Hippocampal formation (tissue), 2 donors: ENCODE results near the gene EIF3A.

Source experiments
- DNase-seq, 2 donors: peaks; one replicate each; lab custom pipeline; 2025; lab: John Stamatoyannopoulos, UW

The EIF3A gene

DNA sequence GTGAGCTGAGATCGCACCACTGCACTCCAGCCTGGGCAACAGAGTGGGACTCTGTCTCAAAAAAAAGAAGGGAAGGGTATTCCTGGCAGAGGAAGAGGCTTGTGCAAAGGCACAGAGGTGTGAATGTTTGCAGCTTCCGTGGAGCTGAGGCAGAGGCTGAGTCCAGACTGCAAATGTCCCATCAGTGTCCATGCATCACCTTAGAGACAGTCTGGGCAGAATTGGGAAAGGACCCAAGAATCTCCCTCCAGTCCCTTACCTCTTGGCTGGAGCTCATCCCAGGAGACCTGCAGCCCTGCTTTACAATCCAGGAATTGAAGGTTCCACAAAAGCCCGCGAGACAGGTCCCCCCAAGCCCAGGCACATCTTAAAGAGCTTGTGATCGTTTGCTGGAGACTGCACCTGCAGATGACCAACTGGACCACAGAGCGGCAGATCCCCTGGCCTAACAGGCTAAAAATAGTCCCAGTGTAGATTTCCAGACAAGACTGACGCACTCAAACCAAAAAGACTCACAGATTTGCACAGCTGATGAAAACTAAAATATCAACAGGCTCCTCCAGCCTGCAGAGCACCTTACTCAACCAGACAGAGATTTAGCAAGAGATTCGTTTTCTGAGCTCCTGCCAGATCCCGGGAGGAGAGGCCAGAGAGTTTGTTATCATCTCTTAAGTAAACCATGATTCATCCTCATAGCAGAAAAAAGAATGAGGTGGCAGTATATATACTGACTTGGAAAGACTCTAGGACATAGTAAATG is 74.0 kb downstream of the EIF3A start:
- no peak for DNase-seq

DNA sequence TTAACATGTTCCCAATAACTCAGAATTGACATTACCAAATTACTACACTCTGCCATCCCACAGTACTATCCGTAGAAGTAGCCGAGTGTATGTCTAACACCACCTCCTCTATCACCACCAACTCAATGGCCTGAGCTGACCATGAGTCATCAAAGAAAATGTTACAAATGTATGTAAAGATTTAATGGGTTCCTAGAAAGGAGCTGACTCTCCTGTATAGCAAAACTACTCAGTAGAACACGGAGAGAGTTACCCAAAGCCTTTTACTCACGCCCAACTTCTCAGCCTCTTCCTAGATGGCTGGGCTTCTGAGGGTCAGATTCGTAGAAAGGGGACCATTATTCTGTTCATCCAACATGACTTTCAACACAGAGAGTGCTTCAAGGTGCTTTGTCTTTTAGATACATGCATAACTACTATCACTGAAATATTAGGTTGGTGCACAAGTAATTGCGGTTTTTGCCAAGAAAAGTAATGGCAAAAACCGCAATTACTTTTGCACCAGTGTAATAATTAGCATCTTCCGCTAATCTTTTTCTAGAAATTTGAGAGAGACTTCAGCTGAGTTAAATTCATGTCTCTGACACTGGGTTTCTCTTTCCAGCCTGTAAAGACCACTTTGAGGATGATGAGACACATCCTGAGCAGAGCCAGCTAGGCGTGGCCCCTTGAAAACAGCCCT is 75.1 kb downstream of the EIF3A start:
- DNase-seq, result no peak

DNA sequence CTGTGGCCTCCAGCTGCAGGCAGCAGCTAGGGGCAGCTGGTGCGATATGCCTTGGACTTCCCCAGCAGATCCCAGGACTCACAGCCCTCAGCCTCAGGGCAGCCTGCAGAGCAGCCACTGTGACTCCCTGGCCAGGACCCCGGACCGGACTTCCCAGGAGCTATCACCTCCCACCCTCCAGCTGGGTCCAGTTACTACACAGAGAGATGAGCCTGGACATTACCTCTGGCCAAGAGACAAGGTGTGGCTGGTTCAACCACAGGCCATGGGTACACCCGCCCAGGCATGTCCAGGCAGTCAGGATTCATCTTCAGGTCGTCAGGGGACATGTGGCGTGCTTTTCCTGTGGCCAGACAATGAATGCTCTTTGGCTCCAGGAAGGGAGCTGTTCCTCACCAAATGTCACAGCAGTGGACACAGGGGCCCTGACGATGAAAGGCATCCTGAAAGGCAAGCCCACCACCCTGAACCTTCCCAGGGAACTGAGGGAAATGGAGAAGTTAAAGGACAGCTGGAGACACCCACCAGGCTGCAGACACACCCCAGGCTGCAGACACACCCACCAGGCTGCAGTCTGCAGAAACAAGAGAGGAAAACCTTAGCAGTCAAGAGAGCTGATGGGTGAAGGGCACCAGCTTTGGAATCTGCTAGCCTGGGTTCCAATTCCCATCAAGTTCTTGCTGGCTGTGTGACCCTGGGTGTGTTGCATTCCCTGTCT is 76.9 kb downstream of the EIF3A start:
- DNase-seq, result no peak

DNA sequence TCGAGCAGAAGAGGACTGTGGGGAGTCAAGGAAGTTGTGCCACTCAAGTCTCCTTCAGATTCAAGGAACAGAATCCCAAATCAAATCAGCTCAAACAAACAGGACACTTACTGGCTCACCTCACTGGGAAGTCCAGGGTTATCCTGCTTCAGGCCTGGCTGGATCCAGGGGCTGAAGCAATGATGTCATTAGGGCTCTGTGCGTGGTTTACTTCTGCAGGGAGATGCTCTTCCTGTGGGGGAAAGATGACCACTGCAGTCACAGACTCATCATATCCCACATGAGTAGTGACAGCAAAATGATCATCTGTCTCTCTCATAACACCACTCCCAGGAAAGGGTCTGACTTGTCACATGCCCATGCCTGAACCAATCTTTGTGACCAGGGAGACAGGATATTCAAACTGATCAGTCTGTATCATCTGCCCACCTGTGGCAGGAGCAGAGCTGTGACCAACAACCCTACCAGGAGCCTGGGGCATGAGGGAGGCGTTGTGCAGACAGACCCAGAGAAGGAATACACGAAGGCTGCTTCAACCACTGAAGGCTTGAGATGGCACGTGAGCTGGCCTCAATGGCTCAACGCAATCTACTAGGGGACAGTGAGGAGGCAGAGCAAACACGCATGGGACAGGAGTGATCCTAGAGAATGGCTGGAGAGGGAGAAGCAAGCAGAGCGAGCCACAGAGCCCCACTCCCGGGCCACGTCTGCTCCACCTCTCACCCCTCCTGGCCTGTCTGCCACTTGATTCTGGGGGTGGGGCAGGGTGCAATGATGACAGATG is 78.7 kb downstream of the EIF3A start:
- DNase-seq, result no peak

DNA sequence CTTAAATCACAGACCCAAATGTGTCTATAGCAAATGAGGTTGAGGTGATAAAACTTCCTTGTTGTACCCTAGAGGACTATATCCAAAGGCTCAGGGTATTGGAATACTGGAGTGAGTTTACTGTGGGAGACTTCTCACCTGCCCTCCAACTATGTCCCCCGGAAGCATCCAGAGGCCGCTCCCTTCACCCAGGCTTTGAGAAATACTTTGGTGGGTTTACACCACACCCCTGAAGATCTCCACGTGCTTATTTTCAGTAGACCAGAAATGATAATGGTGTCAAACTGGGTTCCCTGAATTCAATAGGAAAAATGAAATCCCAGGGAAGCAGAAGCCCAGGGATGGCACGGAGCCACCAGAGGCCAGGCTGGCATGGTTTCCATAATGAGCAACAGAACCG is 82.4 kb downstream of the EIF3A start:
- no peak for DNase-seq

DNA sequence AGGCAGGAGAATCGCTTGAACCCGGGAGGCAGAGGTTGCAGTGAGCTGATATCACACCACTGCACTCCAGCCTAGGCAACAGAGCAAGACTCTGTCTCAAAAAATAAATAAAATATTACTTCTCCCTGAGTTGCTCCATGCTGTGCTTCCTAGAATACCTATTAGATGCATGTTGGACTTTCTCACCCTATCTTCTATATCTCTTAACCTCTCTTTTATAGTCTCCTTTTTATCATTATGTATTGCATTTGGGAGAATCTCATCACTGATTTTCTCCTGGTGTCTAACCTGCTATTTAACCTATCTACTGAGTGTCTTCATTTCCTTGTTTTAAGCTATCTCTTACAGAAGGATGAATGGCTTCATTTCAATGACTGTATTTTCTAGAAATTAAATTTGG is 83.2 kb downstream of the EIF3A start:
- no peak for DNase-seq

DNA sequence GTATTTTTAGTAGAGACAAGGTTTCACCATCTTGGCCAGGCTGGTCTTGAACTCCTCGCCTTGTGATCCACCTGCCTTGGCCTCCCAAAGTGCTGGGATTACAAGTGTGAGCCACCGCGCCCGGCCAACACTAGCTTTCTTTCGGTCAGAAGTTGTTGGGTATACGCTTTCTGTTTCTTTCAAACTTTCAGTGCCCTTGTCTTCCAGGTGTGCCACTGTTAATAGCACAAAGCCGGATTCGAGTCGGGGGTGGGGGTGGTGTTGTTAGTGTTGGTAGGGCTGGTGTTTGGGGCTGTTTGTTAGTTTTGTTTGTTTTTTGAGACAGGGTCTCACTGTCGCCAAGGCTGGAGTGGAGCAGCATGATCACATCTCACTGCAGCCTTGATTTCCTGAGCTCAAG is 84.9 kb downstream of the EIF3A start:
- DNase-seq, result no peak

DNA sequence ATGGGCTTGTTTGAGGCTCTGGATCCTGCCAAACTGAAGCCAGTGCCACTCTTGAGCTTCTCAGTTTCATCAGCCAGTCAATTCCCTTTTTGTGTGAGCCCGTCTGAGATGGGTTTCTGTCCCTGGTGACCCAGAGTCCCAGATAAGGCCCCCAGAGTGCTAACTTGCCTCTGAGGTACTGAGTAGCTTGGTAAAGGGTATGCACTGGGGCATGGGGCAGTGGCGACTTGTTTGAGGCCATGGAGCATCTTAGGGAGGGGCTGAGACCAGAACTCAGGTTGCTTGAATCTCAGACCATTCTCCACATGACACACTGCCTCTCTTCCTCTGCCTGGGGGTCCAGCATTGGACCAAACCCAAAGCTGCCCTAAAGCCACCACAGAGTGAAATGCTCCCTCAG is 86.3 kb downstream of the EIF3A start:
- DNase-seq, result no peak

DNA sequence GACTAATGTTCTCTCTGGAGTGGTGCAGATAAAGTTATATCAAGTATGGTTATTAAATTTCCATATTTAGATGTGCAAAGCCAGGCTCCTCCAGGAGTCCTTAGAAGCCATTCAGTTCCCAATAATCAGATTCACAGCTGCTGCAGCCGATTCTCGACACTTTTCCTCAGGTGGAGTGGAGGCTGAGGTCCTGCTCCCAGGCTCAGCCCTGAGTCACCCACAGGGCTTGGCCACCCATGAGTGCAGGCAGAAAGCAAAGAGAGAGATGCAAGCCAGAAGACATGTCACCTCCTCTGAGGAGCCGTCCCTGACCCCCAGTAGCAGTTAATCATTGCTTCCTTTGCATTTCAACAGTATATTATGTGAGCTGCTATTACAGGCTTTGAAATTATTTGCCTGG is 87.4 kb downstream of the EIF3A start:
- no peak for DNase-seq

DNA sequence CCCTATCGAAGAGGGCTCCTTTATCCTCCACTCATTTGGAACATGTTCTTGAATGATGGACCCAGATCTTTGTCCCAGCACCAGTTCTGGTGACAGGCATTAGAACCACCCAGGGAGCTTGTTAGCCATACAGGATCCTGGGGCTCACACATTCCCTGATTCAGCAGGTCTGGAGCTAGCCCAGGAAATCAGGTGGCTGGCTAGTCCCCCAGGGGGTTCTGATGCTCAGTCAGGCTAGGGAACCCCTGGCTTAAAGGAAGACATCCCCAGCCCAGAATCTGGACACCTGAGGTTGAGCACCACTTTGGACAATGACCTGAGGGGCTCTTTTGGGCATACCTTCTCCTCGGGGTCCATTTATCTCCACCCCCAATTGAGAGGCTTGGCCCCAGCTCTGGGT is 88.1 kb downstream of the EIF3A start:
- DNase-seq, result no peak

DNA sequence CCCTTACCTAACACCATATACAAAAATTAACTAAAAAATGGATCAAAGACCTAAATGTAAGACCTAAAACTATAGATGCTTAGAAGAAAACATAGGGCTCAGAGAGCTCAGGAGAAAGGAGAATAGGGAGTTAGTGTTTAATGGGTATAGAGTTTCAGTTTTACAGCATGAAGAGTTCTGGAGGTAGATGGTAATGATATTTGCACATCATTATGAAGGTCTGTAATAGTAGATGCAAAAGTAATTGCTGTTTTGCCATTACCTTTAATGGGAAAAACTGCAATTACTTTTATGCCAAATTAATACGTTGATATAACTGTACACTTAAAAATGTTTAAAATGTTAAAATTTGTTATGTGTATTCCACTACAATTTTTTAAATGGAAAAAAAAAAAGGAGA is 90.3 kb downstream of the EIF3A start:
- no peak for DNase-seq

DNA sequence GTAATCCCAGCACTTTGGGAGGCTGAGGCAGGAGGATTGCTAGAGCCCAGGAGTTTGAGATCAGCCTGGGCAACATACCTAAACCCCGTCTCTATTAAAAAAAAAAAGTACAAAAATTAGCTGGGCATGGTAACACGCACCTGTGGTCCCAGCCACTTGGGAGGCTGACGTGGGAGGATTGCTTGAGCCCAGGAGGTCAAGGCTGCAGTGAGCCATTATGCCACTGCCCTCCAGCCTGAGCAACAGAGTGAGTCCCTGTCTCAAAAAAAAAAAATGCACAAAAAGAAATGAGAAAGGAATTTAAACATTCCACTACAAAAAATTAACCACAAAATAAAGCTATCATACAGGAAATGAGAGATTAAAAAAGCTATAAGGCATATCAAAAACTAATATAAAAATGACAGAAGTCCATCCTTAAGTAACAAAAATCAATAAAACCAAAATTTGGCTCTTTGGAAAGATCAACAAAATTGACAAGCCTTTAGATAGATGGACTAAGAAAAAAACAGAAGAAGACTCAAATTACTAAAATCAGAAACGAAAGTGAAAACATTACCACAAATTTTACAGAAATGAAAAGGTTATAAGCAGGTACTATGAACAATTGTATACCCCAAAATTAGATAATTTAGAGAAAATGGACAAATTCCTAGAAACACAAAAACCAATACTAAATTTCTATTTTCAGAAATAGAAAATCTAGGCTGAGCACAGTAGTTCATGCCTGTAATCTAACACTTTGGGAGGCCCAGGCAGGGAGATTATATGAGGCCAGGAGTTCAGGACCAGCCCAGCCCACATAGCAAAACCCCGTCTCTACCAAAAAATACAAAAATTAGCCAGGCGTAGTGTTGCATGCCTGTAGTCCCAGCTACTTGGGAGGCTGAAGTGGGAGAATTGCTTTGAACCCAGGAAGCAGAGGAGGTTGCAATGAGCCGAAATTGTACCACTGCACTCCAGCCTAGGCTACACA is 93.5 kb downstream of the EIF3A start:
- DNase-seq, result no peak

DNA sequence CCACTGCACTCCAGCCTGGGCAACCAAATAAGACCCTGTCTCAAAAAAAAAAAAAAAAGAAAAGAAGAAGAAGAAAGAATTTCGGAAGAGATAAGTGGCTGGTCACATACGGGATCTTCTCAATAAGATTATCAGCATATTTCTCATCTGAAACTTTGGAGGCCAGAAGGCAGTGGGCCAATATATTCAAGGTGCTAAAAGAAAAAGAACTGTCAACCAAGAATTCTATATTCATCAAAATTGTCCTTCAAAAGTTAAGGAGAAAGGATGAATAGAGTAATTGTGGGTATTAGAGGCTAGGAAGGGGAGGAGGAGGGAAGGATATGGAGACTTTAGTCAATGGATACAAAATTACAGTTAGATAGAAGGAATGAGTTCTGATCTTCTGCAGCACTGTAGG is 95.0 kb downstream of the EIF3A start:
- DNase-seq, result no peak
